Stomach (tissue), 9 donors: ENCODE results near the gene INPP5K. TPM values are rescaled to one million over a fixed set of nuclear protein-coding genes. Genes with fewer than 3 reads are reported as not detected.
A peak's percentile ranks its signal among the peaks of the same experiment; 100 is the strongest.

Experiments
- DNase-seq, 2 donors: peaks; one replicate each; pipeline versions ENCODE4 v3.0.0 to v3.0.0-alpha.2; 2013 to 2019
- H3K27ac ChIP-seq, 5 donors: fragments of 200-600 bp in 4 of 5; sonication (generic) in 4 of 5; one replicate each; pipeline ENCODE4 v1.5.1; 2013 to 2019; ENCODE audit warnings: mild to moderate bottlenecking in 1 of 5, moderate library complexity in 1 of 5
- H3K27me3 ChIP-seq, 3 donors: fragments of 200-600 bp; sonication (generic); one replicate each; pipeline ENCODE4 v1.5.1; 2017 to 2019; ENCODE audit warnings: mixed run types in 1 of 3
- H3K36me3 ChIP-seq, 4 donors: fragments of 200-600 bp; sonication (generic); 1 replicate in 3 of 4; 2 replicates in 1 of 4; pipeline ENCODE4 v1.5.1; 2016 to 2019
- H3K4me1 ChIP-seq, 4 donors: fragments of 200-600 bp; sonication (generic); one replicate each; pipeline ENCODE4 v1.5.1; 2016 to 2019
- H3K4me3 ChIP-seq, 4 donors: fragments of 200-600 bp; sonication (generic) in 3 of 4; one replicate each; pipeline ENCODE4 v1.5.1; 2016 to 2019; ENCODE audit warnings: mild to moderate bottlenecking in 1 of 4
- H3K9me3 ChIP-seq, 4 donors: fragments of 200-600 bp; sonication (generic); one replicate each; pipeline ENCODE4 v1.5.1; 2016 to 2019
- EP300 ChIP-seq: sonication (generic); formaldehyde crosslinking; IDR thresholded peaks from one replicate; pipeline ENCODE4 v1.6.1; 2017; ENCODE audit warnings: antibody characterized with exemption
- POLR2A ChIP-seq, 4 donors: fragments of 450-650 bp; IDR thresholded peaks; one replicate each; pipeline ENCODE4 v1.6.1; 2016; ENCODE audit warnings: antibody characterized with exemption in 4 of 4, control low read depth in 2 of 4, mild to moderate bottlenecking in 1 of 4, moderate library complexity in 1 of 4
- POLR2AphosphoS5 ChIP-seq, 3 donors: sonication (generic); formaldehyde crosslinking; IDR thresholded peaks; one replicate each; pipeline ENCODE4 v1.6.1; 2016; ENCODE audit warnings: antibody characterized with exemption in 3 of 3
- WGBS, 5 donors: extraction: QIAGEN DNeasy Blood & Tissue Kit in 3 of 5; methylation state at CpG; one replicate each; pipeline versions ENCODE4 v1.1.5 to v1.1.7; 2013 to 2018; 5-methylcytosine and 5-hydroxymethylcytosine counted together
- intact Hi-C: fragments of 100-400 bp; cut with DNase I; formaldehyde crosslinking; loops from one replicate; pipeline ENCODE4 v1.15.1; 2023; ENCODE audit warnings: low total_unique reads
- polyA plus RNA-seq, 3 donors: library from polyadenylated mRNA; stranded (reverse); fragments of 200-250 nt; gene quantifications; one replicate each; pipeline ENCODE4 v1.2.3, GENCODE V29; 2013
- total RNA-seq, 5 donors: library from RNA; depleted of rRNA; stranded (reverse); fragments of >200 nt; gene quantifications; one replicate each; pipeline versions ENCODE4 v1.1.0 to v1.2.3, GENCODE V29; 2014 to 2016
- TF ChIP-seq, protein P1 (sequence below), 7 experiments: fragments of 450-650 bp in 4 of 7; fragments of 200-600 bp in 3 of 7; sonication (generic) in 3 of 7; IDR thresholded peaks; one replicate each; pipeline ENCODE4 v1.5.1; 2016 to 2019; ENCODE audit warnings: antibody characterized with exemption in 7 of 7, control low read depth in 2 of 7, mild to moderate bottlenecking in 1 of 7
- donor health status: healthy with polysubstance abuse.
- donor health status: Bipolar disorder and iron deficiency.
- donor health status: healthy.

INPP5K gene
- total and polyA plus RNA-seq, 8 donors, result 22.9 to 97.6 (median 47.6) TPM

DNA sequence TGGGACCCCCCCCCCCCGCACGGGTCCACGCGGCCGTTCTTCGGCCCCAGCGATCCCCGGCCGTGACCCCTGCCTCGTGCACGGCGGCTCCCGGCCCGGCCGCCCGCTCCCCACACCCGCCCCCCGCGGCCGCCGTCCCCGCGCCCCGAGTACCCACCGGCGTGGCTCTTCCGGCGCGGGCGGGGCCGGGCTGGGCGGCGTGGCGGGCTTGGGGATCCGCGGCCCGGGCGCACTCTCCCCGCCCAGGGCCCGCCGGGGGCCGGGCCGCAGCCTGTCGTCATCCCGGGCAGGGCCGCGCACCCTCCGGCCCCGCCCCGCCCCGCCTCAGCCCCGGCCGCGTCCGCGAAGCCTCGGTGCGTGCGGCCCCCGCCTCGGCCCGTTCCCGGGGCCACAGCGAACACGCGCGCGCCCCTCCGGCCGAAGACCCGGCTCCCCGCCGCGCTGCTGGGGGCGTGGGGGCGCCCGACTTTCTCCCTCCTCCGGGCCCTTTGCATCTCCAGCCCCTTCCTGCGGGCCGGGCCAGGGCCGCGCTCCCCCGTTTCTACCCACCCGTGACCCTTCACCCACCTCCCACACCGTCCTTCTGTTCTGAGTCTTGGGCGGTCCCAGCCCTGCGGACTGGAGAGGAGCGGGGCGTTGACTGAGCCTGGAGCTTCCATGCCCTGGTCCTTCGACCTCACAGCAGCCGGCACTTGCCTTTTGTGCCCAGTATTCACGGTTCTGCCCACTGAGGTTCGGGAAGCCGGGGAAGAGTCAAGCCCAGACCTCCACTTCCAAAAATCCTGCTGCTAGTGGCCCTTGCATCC lies 24.8 kb downstream of the INPP5K start:
- peak overlapping the region; percentile 90 to 99 (median 98) for H3K27ac ChIP-seq
- 1 to 2% (median 2%) methylated on average over 18 to 92 of the region's 94 CpGs for WGBS, 5 donors
- no peak for TF ChIP-seq POLR2AphosphoS5 (IDR thresholded peaks at IDR 0.05)
- TF ChIP-seq, protein P1, sequence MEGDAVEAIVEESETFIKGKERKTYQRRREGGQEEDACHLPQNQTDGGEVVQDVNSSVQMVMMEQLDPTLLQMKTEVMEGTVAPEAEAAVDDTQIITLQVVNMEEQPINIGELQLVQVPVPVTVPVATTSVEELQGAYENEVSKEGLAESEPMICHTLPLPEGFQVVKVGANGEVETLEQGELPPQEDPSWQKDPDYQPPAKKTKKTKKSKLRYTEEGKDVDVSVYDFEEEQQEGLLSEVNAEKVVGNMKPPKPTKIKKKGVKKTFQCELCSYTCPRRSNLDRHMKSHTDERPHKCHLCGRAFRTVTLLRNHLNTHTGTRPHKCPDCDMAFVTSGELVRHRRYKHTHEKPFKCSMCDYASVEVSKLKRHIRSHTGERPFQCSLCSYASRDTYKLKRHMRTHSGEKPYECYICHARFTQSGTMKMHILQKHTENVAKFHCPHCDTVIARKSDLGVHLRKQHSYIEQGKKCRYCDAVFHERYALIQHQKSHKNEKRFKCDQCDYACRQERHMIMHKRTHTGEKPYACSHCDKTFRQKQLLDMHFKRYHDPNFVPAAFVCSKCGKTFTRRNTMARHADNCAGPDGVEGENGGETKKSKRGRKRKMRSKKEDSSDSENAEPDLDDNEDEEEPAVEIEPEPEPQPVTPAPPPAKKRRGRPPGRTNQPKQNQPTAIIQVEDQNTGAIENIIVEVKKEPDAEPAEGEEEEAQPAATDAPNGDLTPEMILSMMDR (IDR thresholded peaks at IDR 0.05), result no peak
- no peak for TF ChIP-seq POLR2A (IDR thresholded peaks at IDR 0.05)
- TF ChIP-seq EP300, result no peak
- H3K27me3 ChIP-seq, result peaks cover 0 to 6% (median 0%) of the 10 kb centered on the region in 3 donors
- peaks cover 55 to 88% (median 82%) of the 10 kb centered on the region in 4 donors for H3K4me1 ChIP-seq
- intact Hi-C loops, result no loop called here
- peak overlapping the region; percentile 69 to 80 (median 71) for H3K4me3 ChIP-seq
- no peaks in the 10 kb centered on the region for H3K9me3 ChIP-seq
- peaks cover 11 to 24% (median 22%) of the 10 kb centered on the region in 4 donors for H3K36me3 ChIP-seq
- DNase-seq, result peak; percentile 78 to 90

DNA sequence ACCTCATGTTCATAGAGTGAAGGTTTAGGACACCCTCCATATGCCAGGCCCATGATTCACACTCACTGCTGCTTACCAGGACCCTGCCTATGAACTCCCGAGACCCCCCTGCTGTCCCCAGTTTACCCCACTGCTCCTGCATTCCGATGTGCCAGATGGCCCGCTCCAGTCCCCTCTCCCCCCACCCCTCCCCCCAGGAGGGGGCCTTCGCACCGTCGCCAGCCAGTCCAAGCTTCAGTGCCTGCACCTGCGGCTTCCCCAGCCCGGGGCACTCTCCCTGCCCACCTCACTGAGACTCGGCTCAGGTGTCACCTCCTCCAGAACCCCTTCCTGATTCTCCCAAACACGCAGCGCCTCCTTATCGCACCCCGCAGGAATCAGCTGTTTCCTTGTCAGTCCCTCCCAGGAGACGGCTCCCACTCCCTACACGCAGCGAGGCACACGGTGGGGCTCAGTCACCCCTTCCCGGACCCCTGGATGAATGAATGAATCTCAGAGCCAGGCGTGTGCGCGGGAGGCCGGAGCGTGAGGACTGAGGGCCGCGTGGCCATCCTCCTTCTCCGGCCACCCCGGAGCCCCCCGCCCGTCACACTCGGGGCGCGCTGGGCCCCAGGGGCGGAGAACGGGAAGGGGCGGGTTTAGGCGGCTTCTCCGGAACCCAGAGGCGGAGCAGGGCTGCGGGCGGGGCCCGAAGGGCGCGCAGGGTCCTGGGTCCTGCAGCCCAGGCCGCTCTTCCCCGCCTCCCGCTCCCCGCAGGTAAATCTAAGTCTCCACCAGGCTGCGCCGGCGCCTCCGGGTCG lies 25.6 kb downstream of the INPP5K start:
- intact Hi-C loops, result no loop called here
- peak; percentile 68 to 88 for DNase-seq
- no peaks in the 10 kb centered on the region for H3K9me3 ChIP-seq
- H3K27me3 ChIP-seq, result peaks cover 0 to 6% (median 0%) of the 10 kb centered on the region in 3 donors
- peak overlapping the region; percentile 90 to 99 (median 98) for H3K27ac ChIP-seq
- TF ChIP-seq POLR2AphosphoS5 (IDR thresholded peaks at IDR 0.05), result peak in 2 of 3 donors; percentile 38 to 65
- TF ChIP-seq, protein P1 (IDR thresholded peaks at IDR 0.05), result no peak
- H3K4me3 ChIP-seq, result peak overlapping the region; percentile 69 to 80 (median 71)
- 0 to 2% (median 1%) methylated on average over 38 to 52 of the region's 52 CpGs for WGBS, 5 donors
- H3K4me1 ChIP-seq, result peaks cover 63 to 92% (median 86%) of the 10 kb centered on the region in 4 donors
- H3K36me3 ChIP-seq, result peaks cover 4 to 16% (median 14%) of the 10 kb centered on the region in 4 donors

DNA sequence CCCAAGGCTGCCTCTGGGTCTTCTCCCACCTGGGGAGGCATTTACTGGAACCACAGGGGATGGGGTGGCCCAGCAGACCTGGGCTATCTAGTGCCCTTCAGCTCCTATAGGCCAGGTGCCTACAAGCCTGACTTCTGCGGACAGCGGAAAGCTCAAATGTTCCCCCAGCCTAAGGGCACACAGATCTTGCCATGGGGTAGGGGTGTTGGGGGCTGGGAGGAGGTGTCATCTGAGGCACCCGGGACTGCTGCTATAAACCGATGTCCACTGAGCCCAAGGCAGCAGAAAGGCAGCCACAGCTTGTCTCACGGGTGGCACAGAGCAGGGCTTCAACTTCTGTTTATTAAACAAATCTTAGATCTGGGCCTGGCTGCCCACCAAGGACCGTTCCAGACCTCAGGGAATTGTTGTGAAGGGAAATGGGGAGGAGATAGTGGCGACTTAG lies 27.6 kb downstream of the INPP5K start:
- Histone ChIP-seq H3K4me3 (peak overlapping the region; percentile 47 to 81 (median 70)), H3K9me3 (no peaks in the 10 kb centered on the region), H3K36me3 (peaks cover 0 to 5% (median 3%) of the 10 kb centered on the region in 4 donors), H3K27ac (peak overlapping the region; percentile 96 to 99 (median 98)), H3K4me1 (peaks cover 78 to 86% (median 80%) of the 10 kb centered on the region in 4 donors), H3K27me3 (peaks cover 0 to 6% (median 0%) of the 10 kb centered on the region in 3 donors)
- TF ChIP-seq, protein P1 (IDR thresholded peaks at IDR 0.05), result no peak
- TF ChIP-seq POLR2AphosphoS5 (IDR thresholded peaks at IDR 0.05), result no peak
- TF ChIP-seq EP300, result no peak
- TF ChIP-seq POLR2A (IDR thresholded peaks at IDR 0.05), result no peak
- 34 to 69% (median 61%) methylated on average over 3 to 7 of the region's 7 CpGs for WGBS, 5 donors
- DNase-seq, result no peak
- intact Hi-C loops, result no loop called here
